K562 (cell line): ENCODE results near the gene AGFG1. TPM values are rescaled to one million over a fixed set of nuclear protein-coding genes. Genes with fewer than 3 reads are reported as not detected.

Experiments
- ATF1 ChIP-seq, 2 experiments: fragments of 450-650 bp in 1 of 2; IDR thresholded peaks; 2 replicates each; pipeline ENCODE4 v1.6.1; 2016; ENCODE audit warnings: missing compliant biosample characterization in 1 of 2, missing genetic modification characterization in 1 of 2
- CREM ChIP-seq: IDR thresholded peaks from 2 replicates; pipeline ENCODE4 v1.6.1; 2014; ENCODE audit warnings: antibody characterized with exemption, low read depth
- FOS ChIP-seq: IDR thresholded peaks from 3 replicates; pipeline ENCODE4 v1.6.1; 2011; ENCODE audit not compliant: insufficient read length; ENCODE audit errors: extremely low read depth
- KLF13 ChIP-seq: fragments of 450-650 bp; IDR thresholded peaks from 2 replicates; pipeline ENCODE4 v1.6.1; 2016; ENCODE audit warnings: missing genetic modification characterization, low read depth, mild to moderate bottlenecking, missing compliant biosample characterization, moderate library complexity, borderline replicate concordance
- RBM15 ChIP-seq: fragments of 200-400 bp; formaldehyde crosslinking; IDR thresholded peaks from 2 replicates; pipeline ENCODE4 v1.6.1; 2018; ENCODE audit warnings: mild to moderate bottlenecking, low read length, moderate library complexity; ENCODE audit not compliant: insufficient read depth
- TSC22D4 ChIP-seq: fragments of 450-650 bp; IDR thresholded peaks from 2 replicates; pipeline ENCODE4 v1.6.1; 2016; ENCODE audit warnings: missing genetic modification characterization, missing biosample characterization, control low read depth
- ZBTB40 ChIP-seq, 2 experiments: fragments of 450-650 bp in 1 of 2; sonication (generic) in 1 of 2; formaldehyde crosslinking in 1 of 2; IDR thresholded peaks; 2 replicates each; pipeline versions ENCODE4 v1.7.1 to v1.9.0; 2016 to 2022; ENCODE audit warnings: inconsistent platforms in 1 of 2, mild to moderate bottlenecking in 1 of 2, missing genetic modification reagents in 1 of 2
- ZNF407 ChIP-seq: fragments of 450-650 bp; IDR thresholded peaks from 2 replicates; pipeline ENCODE4 v1.6.1; 2016; ENCODE audit warnings: low read depth
- polyA plus RNA-seq, 8 experiments: library from polyadenylated mRNA; depleted of rRNA in 4 of 8; stranded (reverse) in 5 of 8; unstranded in 3 of 8; fragments of >200 nt; fragmentation: Nextera tagmentation in 2 of 8; fragmentation: Illumina TruSeq in 1 of 8; extraction: Ambion mirVana in 2 of 8; extraction: Trizol in 1 of 8; gene quantifications; 2 replicates each; pipeline versions ENCODE4 v1.2.1 to v1.2.3, GENCODE V29; 2011 to 2014; ENCODE audit warnings: inconsistent platforms in 1 of 8, missing spikeins in 1 of 8
- total RNA-seq, 7 experiments: library from RNA; depleted of rRNA in 6 of 7; stranded (reverse); fragments of >200 nt in 6 of 7; fragmentation: Illumina TruSeq in 2 of 7; extraction: Trizol in 2 of 7; gene quantifications; 2 replicates each; pipeline versions ENCODE4 v1.2.1 to v1.2.3, GENCODE V29; 2011 to 2021; ENCODE audit warnings: low replicate concordance in 1 of 7

Gene AGFG1
- total and polyA plus RNA-seq, 9 of the 15 experiments (the other 6 are each of a cell fraction or from before 2014, with no cell fraction given) = 11.2 to 97.5 (median 36.0) TPM

- TF ChIP-seq ZBTB40 (IDR thresholded peaks at IDR 0.05) (peak; percentile 95), ZBTB40 (CRISPR knock-in tag; IDR thresholded peaks at IDR 0.05) (peak; percentile 90), FOS (no peak), TSC22D4 (tag) (no peak), ATF1 (CRISPR knock-in tag; IDR thresholded peaks at IDR 0.05) (no peak), ATF1 (tag; IDR thresholded peaks at IDR 0.05) (peak; percentile 58; the same call in 1 of the 2 replicates), RBM15 (no peak), ZNF407 (no peak), KLF13 (tag) (0 out of 2 replicates have a peak, but pooled peaks have one; percentile 27), CREM (peak; percentile 79)
Observed at GRCh38 chr2:227511239-227511930, 39.4 kb downstream of the AGFG1 start (continued).
